ENCODE results near the gene AKT2. TPM values are rescaled to one million over a fixed set of nuclear protein-coding genes. Genes with fewer than 3 reads are reported as not detected.

AKT2 gene
- total RNA-seq, 2 donors from 2014 or later, result 46.2 to 96.2 TPM

- Histone ChIP-seq H3K4me1 (peaks cover 91% of the 10 kb centered on the region), H3K27me3 (no peaks in the 10 kb centered on the region), H3K4me3 (no peak overlapping the region), H3K36me3 (replicated peaks in 1 of 2; ENCODE audit: insufficient read depth in 1 of 2, low read depth in 2 of 2) (no peaks in the 10 kb centered on the region), H3K9me3 (no peaks in the 10 kb centered on the region), H3K27ac (peak overlapping the region in 1 of 4 donors; percentile 38)
- no peak for ATAC-seq
- no peak for DNase-seq
- TF ChIP-seq CTCF (IDR thresholded peaks at IDR 0.05) (no peak), POLR2A (IDR thresholded peaks at IDR 0.05) (no peak)
- WGBS, 2 donors, result 84 to 85% methylated on average over 5 to 16 of the region's 16 CpGs
- intact Hi-C loops (cut with DNase I), result no loop called here
These were observed 6.6 kb downstream of the AKT2 start for GRCh38 chr19:40278361-40279035.

GRCh38 chr19:40277356-40278059 is 7.6 kb downstream of the AKT2 start:
- ATAC-seq (no peak), DNase-seq (no peak)
- intact Hi-C loops (cut with DNase I), result no loop called here
- Histone ChIP-seq H3K27ac (peak overlapping the region in 1 of 4 donors; percentile 38), H3K36me3 (replicated peaks in 1 of 2; ENCODE audit: insufficient read depth in 1 of 2, low read depth in 2 of 2) (no peaks in the 10 kb centered on the region), H3K9me3 (no peaks in the 10 kb centered on the region), H3K4me1 (peaks cover 90% of the 10 kb centered on the region), H3K4me3 (no peak overlapping the region), H3K27me3 (no peaks in the 10 kb centered on the region)
- TF ChIP-seq CTCF (IDR thresholded peaks at IDR 0.05) (no peak), POLR2A (IDR thresholded peaks at IDR 0.05) (no peak)
- WGBS, 2 donors, result 65% methylated on average over 10 of the region's 10 CpGs

- intact Hi-C loops (cut with DNase I), result no loop called here
- TF ChIP-seq POLR2A (IDR thresholded peaks at IDR 0.05), result no peak
- TF ChIP-seq CTCF (IDR thresholded peaks at IDR 0.05), result no peak
- peaks cover 77% of the 10 kb centered on the region for H3K4me1 ChIP-seq
- no peak overlapping the region for H3K4me3 ChIP-seq
- no peak overlapping the region for H3K27ac ChIP-seq
- H3K36me3 ChIP-seq (replicated peaks in 1 of 2; ENCODE audit: insufficient read depth in 1 of 2, low read depth in 2 of 2), result no peaks in the 10 kb centered on the region
- no peaks in the 10 kb centered on the region for H3K27me3 ChIP-seq
- whole genome bisulfite sequencing, 2 donors, result 74 to 89% methylated on average over 28 of the region's 28 CpGs
- DNase-seq (no peak), ATAC-seq (no peak)
- no peaks in the 10 kb centered on the region for H3K9me3 ChIP-seq
These were observed 10.3 kb downstream of the AKT2 start for GRCh38 chr19:40274585-40275544.

- Histone ChIP-seq H3K27ac (no peak overlapping the region), H3K4me1 (peaks cover 75% of the 10 kb centered on the region), H3K9me3 (no peaks in the 10 kb centered on the region), H3K36me3 (replicated peaks in 1 of 2; ENCODE audit: insufficient read depth in 1 of 2, low read depth in 2 of 2) (no peaks in the 10 kb centered on the region), H3K4me3 (no peak overlapping the region), H3K27me3 (no peaks in the 10 kb centered on the region)
- 77 to 87% methylated on average over 10 to 14 of the region's 14 CpGs for WGBS, 2 donors
- intact Hi-C loops (cut with DNase I), result no loop called here
- no peak for ATAC-seq
- no peak for DNase-seq
- TF ChIP-seq POLR2A (IDR thresholded peaks at IDR 0.05) (no peak), CTCF (IDR thresholded peaks at IDR 0.05) (no peak)
These were observed 11.4 kb downstream of the AKT2 start for GRCh38 chr19:40273469-40274360.

Data from body of pancreas (tissue), 4 donors.